ENCODE results near the gene CA5B. TPM values are rescaled to one million over a fixed set of nuclear protein-coding genes. Genes with fewer than 3 reads are reported as not detected.
"Not testable (repeated sequence)": the region's sequence is repeated elsewhere in the genome, so short reads cannot be mapped to it uniquely, and the experiment has no call there.

The CA5B gene
- total RNA-seq, 6 donors from 2014 or later = 9.9 to 35.6 (median 17.4) TPM

- 75 to 89% methylated on average over 5 of the region's 5 CpGs for WGBS, 2 donors
- Histone ChIP-seq H3K27ac (no peak overlapping the region), H3K4me1 (no peaks in the 10 kb centered on the region), H3K9me3 (no peaks in the 10 kb centered on the region), H3K36me3 (peaks cover 0 to 46% (median 12%) of the 10 kb centered on the region in 4 donors), H3K27me3 (no peaks in the 10 kb centered on the region), H3K4me3 (no peak overlapping the region)
- no peak for TF ChIP-seq POLR2AphosphoS5 (IDR thresholded peaks at IDR 0.05)
- DNase-seq = no peak
- no peak for ATAC-seq (ENCODE audit: low FRiP score in 2 of 2)
These were observed 87.9 kb downstream of the CA5B start for GRCh38 chrX:15825936-15826335.

- Histone ChIP-seq H3K27ac (no peak overlapping the region), H3K36me3 (peaks cover 0 to 13% (median 5%) of the 10 kb centered on the region in 4 donors), H3K4me1 (no peaks in the 10 kb centered on the region), H3K9me3 (no peaks in the 10 kb centered on the region), H3K27me3 (no peaks in the 10 kb centered on the region), H3K4me3 (no peak overlapping the region)
- no peak for ATAC-seq (ENCODE audit: low FRiP score in 2 of 2)
- WGBS, 2 donors = 81 to 86% methylated on average over 1 of the region's 1 CpG
- DNase-seq = no peak
- TF ChIP-seq POLR2AphosphoS5 (IDR thresholded peaks at IDR 0.05) = no peak
- no peak for TF ChIP-seq EP300 (IDR thresholded peaks at IDR 0.05)
- no peak for TF ChIP-seq POLR2A (IDR thresholded peaks at IDR 0.05)
- no peak for TF ChIP-seq CTCF (IDR thresholded peaks at IDR 0.05)
These were observed 91.1 kb downstream of the CA5B start for GRCh38 chrX:15829217-15829616.

- not testable (repeated sequence) for H3K4me3 ChIP-seq; DNase-seq; H3K4me1 ChIP-seq; H3K27ac ChIP-seq; H3K9me3 ChIP-seq; ATAC-seq (ENCODE audit: low FRiP score in 2 of 2); H3K27me3 ChIP-seq
- peaks cover 0 to 12% (median 5%) of the 10 kb centered on the region in 4 donors for H3K36me3 ChIP-seq
- WGBS, 2 donors = 63 to 83% methylated on average over 1 of the region's 2 CpGs
These were observed 93.3 kb downstream of the CA5B start for GRCh38 chrX:15831347-15831746.

- Histone ChIP-seq H3K27ac (no peak overlapping the region), H3K9me3 (no peaks in the 10 kb centered on the region), H3K27me3 (no peaks in the 10 kb centered on the region), H3K4me3 (no peak overlapping the region), H3K36me3 (no peaks in the 10 kb centered on the region), H3K4me1 (no peaks in the 10 kb centered on the region)
- DNase-seq = no peak
- WGBS, 2 donors = 71 to 74% methylated on average over 3 of the region's 3 CpGs
- TF ChIP-seq CTCF (IDR thresholded peaks at IDR 0.05) (no peak), POLR2A (IDR thresholded peaks at IDR 0.05) (no peak), EP300 (IDR thresholded peaks at IDR 0.05) (no peak), POLR2AphosphoS5 (IDR thresholded peaks at IDR 0.05) (no peak)
- ATAC-seq (ENCODE audit: low FRiP score in 2 of 2) = no peak
These were observed 96.0 kb downstream of the CA5B start for GRCh38 chrX:15834053-15834452.

- no peaks in the 10 kb centered on the region for H3K27me3 ChIP-seq
- no peak for TF ChIP-seq POLR2A (IDR thresholded peaks at IDR 0.05)
- no peak for TF ChIP-seq CTCF (IDR thresholded peaks at IDR 0.05)
- TF ChIP-seq POLR2AphosphoS5 (IDR thresholded peaks at IDR 0.05) = no peak
- TF ChIP-seq EP300 (IDR thresholded peaks at IDR 0.05) = no peak
- no peaks in the 10 kb centered on the region for H3K36me3 ChIP-seq
- H3K9me3 ChIP-seq = no peaks in the 10 kb centered on the region
- 72 to 82% methylated on average over 5 of the region's 5 CpGs for WGBS, 2 donors
- DNase-seq (no peak), ATAC-seq (ENCODE audit: low FRiP score in 2 of 2) (no peak)
- no peak overlapping the region for H3K27ac ChIP-seq
- H3K4me1 ChIP-seq = no peaks in the 10 kb centered on the region
- H3K4me3 ChIP-seq = no peak overlapping the region
These were observed 96.9 kb downstream of the CA5B start for GRCh38 chrX:15834827-15835595.

Small RNA genes within 50 kb of the gene (small RNA-seq; reads per million reads assigned to genes)
- 0 reads per million in 4 donors for gene RF00409

Other genes starting within 250 kb of the CA5B start
- 10 to 100 TPM; 11.7 to 20.6 (median 18.5) TPM for gene PIR, start 244.9 kb upstream of the CA5B start, total RNA-seq
- 1 to 10 TPM in 4 of 6 donors, not detected in 2; 1.3 to 4.2 (median 3.6) TPM for gene BMX, start 237.5 kb upstream of the CA5B start, total RNA-seq
- 1 to 10 TPM in 5 of 6 donors, not detected in 1; 1.6 to 4.1 (median 2.7) TPM for gene ACE2, start 137.3 kb upstream of the CA5B start, total RNA-seq
- 1 to 10 TPM in 4 of 6 donors, under 1 TPM in 1, not detected in 1; 0.88 to 7.9 (median 1.3) TPM for gene CLTRN, start 73.5 kb upstream of the CA5B start, total RNA-seq
- gene ZRSR2, start 52.2 kb downstream of the CA5B start, total RNA-seq = 10 to 100 TPM in 5 of 6 donors, 1 to 10 TPM in 1; 8.2 to 46.1 (median 15.4) TPM
- gene AP1S2, start 116.5 kb downstream of the CA5B start, total RNA-seq = 10 to 100 TPM; 12.7 to 51.7 (median 30.6) TPM

Measured in upper lobe of left lung (tissue), 6 donors.